GM12873 (cell line): ENCODE measurements around the gene HOXC9.

Source experiments
- TF ChIP-seq, protein P1 (sequence below): IDR thresholded peaks from 2 replicates; pipeline ENCODE4 v1.5.1; 2012; ENCODE audit warnings: low read depth, mild to moderate bottlenecking, moderate library complexity, low read length, control low read depth; ENCODE audit not compliant: insufficient read depth; ENCODE audit errors: missing control alignments

HOXC9 gene

DNA sequence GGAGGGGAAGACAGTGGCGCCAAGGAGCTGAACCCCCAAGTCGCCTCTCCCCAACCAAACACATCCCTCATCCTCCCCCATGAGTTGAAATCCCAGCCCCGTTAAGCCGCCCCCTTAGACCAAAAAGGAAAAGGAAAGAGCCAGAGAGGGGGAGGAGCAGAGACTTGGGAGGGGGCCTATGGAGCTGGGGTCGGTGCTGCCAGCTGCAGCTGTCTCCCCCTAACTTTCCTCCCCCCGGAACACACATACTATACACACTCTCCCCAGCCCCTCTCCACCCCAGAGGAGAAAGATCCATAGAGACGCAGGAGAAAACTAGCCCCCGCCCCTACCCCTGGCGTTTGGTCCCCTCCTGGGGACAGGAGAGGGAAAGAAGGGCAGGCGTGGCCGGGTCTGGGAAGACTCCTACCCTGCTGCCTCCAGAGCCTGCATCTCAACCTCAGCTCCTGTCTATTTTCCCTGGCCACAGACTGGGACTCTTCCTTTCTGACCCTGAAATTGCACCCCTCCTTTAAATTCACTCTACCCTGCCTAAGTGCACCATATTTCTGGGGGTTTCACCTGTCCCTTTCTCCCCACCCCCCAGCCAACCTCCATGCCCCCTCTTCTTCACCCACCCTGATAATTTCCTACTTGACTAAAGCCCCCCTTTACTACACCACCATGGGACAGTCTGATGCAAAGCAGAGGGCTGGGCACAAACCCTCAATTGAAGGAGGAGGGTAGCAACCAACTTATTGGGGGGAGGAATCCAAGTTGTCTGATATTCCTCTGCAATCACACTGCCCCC is 1.7 kb upstream of the HOXC9 start:
- TF ChIP-seq, protein P1, sequence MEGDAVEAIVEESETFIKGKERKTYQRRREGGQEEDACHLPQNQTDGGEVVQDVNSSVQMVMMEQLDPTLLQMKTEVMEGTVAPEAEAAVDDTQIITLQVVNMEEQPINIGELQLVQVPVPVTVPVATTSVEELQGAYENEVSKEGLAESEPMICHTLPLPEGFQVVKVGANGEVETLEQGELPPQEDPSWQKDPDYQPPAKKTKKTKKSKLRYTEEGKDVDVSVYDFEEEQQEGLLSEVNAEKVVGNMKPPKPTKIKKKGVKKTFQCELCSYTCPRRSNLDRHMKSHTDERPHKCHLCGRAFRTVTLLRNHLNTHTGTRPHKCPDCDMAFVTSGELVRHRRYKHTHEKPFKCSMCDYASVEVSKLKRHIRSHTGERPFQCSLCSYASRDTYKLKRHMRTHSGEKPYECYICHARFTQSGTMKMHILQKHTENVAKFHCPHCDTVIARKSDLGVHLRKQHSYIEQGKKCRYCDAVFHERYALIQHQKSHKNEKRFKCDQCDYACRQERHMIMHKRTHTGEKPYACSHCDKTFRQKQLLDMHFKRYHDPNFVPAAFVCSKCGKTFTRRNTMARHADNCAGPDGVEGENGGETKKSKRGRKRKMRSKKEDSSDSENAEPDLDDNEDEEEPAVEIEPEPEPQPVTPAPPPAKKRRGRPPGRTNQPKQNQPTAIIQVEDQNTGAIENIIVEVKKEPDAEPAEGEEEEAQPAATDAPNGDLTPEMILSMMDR = no peak

DNA sequence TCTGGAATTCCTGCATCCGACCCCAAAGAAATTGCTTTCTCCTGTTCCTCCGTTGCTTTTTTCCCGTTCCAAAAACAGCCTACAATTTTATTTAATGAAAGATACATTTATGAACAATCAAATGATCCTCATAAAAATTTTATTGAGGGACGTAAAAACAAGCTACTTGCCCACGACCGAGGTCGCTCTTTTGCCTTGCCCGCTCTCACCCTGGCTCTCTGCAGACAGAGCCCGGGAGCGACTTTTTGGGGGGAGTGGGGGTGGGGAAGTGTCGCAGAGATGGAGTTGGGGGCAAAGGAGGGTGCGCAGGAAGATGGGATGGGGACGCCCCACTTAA is 1.1 kb upstream of the HOXC9 start:
- TF ChIP-seq, protein P1 = no peak

DNA sequence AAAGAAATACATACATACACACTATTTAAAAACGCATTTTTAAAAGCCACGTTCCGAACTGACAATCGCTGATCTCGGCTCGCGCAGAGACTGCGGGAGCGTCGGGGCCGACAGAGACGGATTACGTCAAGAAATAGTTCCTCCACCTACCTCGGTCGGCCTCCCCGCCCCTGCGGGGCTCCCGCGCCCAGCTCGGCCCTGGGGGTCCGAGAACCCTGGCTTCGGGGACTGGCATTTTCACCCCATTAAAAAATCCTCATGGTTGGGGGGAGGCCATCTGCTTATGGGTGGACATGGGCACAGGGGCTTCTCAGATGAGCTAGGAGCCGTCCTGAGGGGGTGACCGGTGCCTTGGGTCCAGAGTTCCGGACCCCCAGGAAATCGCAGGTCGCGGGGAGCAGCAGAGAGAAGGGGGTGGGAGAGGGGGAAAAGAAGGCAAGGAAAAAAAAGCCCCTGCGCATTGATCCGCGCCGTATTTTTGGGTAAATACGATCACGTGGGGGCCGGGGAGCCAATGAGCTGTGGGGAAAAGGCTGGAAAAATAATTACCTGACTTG is 324 bp upstream of the HOXC9 start:
- TF ChIP-seq, protein P1 = no peak

DNA sequence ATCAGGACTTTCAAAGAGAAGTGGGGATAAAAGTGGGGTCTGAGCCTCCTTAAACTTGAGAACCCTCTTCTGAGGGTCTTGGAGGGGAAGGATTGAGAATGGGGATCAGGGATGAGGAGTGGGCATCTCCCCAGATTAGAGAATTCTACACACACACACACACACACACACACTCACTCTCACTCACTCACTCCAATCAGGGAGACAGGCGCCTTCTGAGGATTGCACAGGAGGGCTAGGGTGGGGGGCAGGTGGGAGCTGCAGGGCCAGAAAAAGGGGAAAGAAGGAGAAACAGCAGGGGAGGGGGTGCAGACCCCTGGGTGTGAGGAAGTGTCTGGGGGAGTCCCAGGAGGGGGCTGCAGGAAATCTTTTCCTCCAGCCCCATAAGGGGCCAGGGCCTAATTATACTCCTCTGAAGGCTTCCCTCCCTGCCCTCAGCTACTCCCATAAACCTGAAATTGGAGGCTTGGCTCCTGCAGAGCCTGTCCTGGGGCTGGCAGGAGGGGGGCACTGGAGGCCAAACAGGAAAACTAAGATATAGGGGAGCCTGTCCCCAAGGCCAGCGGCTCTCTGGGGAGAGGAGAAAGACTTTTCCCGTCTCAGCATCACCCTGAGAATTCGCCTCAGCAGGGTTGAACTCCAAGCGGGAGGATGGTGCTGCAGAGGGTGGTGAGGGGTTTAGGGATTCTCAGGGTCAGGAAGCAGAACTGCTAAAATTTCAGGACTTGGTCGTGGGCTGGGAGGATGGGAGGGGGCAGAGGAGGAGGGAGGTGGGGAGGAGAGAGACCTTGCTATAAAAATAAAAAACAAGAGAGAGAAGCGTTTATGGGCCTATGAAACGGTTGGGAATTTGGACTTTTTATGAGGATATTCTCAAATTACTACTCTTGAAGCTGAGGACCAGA is 1.6 kb downstream of the HOXC9 start:
- TF ChIP-seq, protein P1 = no peak

DNA sequence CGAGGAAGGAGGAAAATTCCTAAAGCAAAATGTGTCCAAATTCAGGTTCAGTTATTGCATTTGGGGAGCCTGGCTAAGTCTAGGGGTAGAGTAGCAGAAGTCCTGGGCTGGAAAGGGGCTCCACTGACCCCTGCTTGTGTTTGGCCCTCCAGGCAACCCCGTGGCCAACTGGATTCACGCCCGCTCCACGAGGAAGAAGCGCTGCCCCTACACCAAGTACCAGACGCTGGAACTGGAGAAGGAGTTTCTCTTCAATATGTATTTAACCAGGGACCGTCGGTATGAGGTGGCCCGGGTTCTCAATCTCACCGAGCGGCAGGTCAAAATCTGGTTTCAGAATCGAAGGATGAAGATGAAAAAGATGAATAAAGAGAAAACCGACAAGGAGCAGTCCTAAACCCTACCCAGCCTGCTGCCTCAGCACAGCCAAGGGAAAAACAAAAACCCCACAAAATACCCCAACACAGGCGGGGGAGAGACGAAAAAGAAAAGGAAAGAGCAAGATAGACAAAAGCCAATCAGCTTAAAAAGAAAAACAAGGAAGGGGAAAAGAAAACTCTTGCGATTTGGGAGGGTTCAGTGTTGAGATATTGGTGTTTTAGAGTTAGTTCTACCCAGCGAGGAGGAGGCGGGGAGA is 2.4 kb downstream of the HOXC9 start:
- TF ChIP-seq, protein P1 = no peak

DNA sequence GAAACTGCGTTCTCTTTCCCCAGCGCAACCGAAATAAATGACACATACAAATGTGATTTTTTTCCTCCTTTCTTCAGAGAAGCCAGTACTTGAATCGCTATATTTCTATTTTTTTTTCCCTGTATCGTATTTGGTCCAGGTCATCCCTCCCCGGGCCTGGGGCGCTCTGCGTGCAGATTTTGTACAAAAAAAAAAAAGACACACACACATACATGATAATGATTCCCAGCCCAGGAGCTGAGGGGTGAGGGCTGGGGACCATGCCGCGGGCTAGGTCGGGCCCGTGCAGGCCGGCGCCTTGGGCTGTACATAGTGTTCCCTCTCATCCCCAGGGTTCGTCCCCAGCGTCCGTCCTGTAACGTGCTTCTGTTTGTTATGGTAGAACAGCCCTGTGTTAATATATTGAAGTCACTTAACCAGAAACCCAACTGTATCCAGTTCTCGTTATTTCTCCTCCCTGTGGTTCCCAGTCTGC is 3.0 kb downstream of the HOXC9 start:
- TF ChIP-seq, protein P1 = no peak
